ENCODE measurements around the gene DTD1.

Gene DTD1

DNA sequence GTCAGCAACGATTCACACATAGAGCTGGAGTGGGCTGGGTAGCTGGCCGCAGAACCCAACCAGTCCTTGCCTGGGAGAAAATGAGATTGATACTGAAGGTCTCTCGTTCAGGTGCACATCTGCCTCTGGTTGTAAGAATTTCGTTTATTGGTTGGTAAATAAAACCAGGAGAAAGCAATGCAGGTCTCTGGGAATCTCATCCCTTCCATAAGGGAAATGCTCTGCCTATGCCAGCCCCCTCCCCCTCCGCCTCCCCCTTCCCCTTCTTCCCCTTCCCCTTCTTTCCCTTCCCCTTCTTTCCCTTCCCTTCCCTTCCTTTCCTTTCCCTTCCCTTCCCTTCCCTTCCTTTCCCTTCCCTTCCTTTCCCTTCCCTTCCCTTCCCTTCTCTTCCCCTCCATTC lies 107.3 kb downstream of the DTD1 start:
- TF ChIP-seq CTCF (IDR thresholded peaks at IDR 0.05; ENCODE audit: low read depth, low read length): no peak
- H3K4me3 ChIP-seq (ENCODE audit: low read depth, low read length): no peak overlapping the region

GRCh38 chr20:18698735-18699380 lies 111.0 kb downstream of the DTD1 start:
- TF ChIP-seq CTCF (IDR thresholded peaks at IDR 0.05; ENCODE audit: low read depth, low read length): no peak

GRCh38 chr20:18701969-18702368 lies 114.1 kb downstream of the DTD1 start:
- H3K4me3 ChIP-seq (ENCODE audit: low read depth, low read length): no peak overlapping the region
- TF ChIP-seq CTCF (IDR thresholded peaks at IDR 0.05; ENCODE audit: low read depth, low read length): no peak

More at GRCh38 chr20:18698735-18699380, 111.0 kb downstream of the DTD1 start:
- no peak overlapping the region for H3K4me3 ChIP-seq (ENCODE audit: low read depth, low read length)

GRCh38 chr20:18702736-18703135 lies 114.9 kb downstream of the DTD1 start:
- H3K4me3 ChIP-seq (ENCODE audit: low read depth, low read length): no peak overlapping the region
- no peak for TF ChIP-seq CTCF (IDR thresholded peaks at IDR 0.05; ENCODE audit: low read depth, low read length)

GRCh38 chr20:18705490-18705889 lies 117.6 kb downstream of the DTD1 start:
- H3K4me3 ChIP-seq (ENCODE audit: low read depth, low read length): no peak overlapping the region
- TF ChIP-seq CTCF (IDR thresholded peaks at IDR 0.05; ENCODE audit: low read depth, low read length): no peak

GRCh38 chr20:18705910-18706309 lies 118.1 kb downstream of the DTD1 start:
- no peak for TF ChIP-seq CTCF (IDR thresholded peaks at IDR 0.05; ENCODE audit: low read depth, low read length)
- no peak overlapping the region for H3K4me3 ChIP-seq (ENCODE audit: low read depth, low read length)

GRCh38 chr20:18712131-18712530 lies 124.3 kb downstream of the DTD1 start:
- TF ChIP-seq CTCF (IDR thresholded peaks at IDR 0.05; ENCODE audit: low read depth, low read length): no peak
- H3K4me3 ChIP-seq (ENCODE audit: low read depth, low read length): no peak overlapping the region

Data from WI38 (cell line).